ENCODE data around the gene MEPE.

MEPE gene

GRCh38 chr4:87838205-87838604, 5.4 kb downstream of the MEPE start:
- in situ Hi-C loops (cut with MboI; ENCODE audit: low pct_unique_long_range_greater_than_20kb, low sequenced_read_pairs): loop anchor here (25.0 kb wide), 3 partner anchors 151 to 576 kb away; no protein-coding TSS in a partner anchor
- peak; percentile 20 for DNase-seq

GRCh38 chr4:87838890-87839591, 6.3 kb downstream of the MEPE start:
- in situ Hi-C loops (cut with MboI; ENCODE audit: low pct_unique_long_range_greater_than_20kb, low sequenced_read_pairs): loop anchor here (25.0 kb wide), 3 partner anchors 152 to 577 kb away; no protein-coding TSS in a partner anchor
- DNase-seq: peak; percentile 57

- in situ Hi-C loops (cut with MboI; ENCODE audit: low pct_unique_long_range_greater_than_20kb, low sequenced_read_pairs): loop anchor here (25.0 kb wide), 3 partner anchors 152 to 577 kb away; no protein-coding TSS in a partner anchor
- no peak for DNase-seq
These were observed 6.8 kb downstream of the MEPE start for GRCh38 chr4:87839592-87839946.

- DNase-seq: no peak
- in situ Hi-C loops (cut with MboI; ENCODE audit: low pct_unique_long_range_greater_than_20kb, low sequenced_read_pairs): loop anchor here (25.0 kb wide), 3 partner anchors 153 to 578 kb away; no protein-coding TSS in a partner anchor
These were observed 7.4 kb downstream of the MEPE start for GRCh38 chr4:87840149-87840548.

GRCh38 chr4:87843936-87844335, 11.2 kb downstream of the MEPE start:
- peak; percentile 70 for DNase-seq
- in situ Hi-C loops (cut with MboI; ENCODE audit: low pct_unique_long_range_greater_than_20kb, low sequenced_read_pairs): loop anchor here (25.0 kb wide), 3 partner anchors 157 to 582 kb away; no protein-coding TSS in a partner anchor

GRCh38 chr4:87844452-87844851, 11.7 kb downstream of the MEPE start:
- DNase-seq: no peak
- in situ Hi-C loops (cut with MboI; ENCODE audit: low pct_unique_long_range_greater_than_20kb, low sequenced_read_pairs): loop anchor here (25.0 kb wide), 3 partner anchors 157 to 582 kb away; no protein-coding TSS in a partner anchor

GRCh38 chr4:87846226-87846625, 13.5 kb downstream of the MEPE start:
- in situ Hi-C loops (cut with MboI; ENCODE audit: low pct_unique_long_range_greater_than_20kb, low sequenced_read_pairs): loop anchor here (25.0 kb wide), 3 partner anchors 159 to 584 kb away; no protein-coding TSS in a partner anchor
- DNase-seq: no peak

GRCh38 chr4:87848622-87849351, 16.0 kb downstream of the MEPE start:
- in situ Hi-C loops (cut with MboI; ENCODE audit: low pct_unique_long_range_greater_than_20kb, low sequenced_read_pairs): loop anchor here (25.0 kb wide), 3 partner anchors 161 to 586 kb away; no protein-coding TSS in a partner anchor
- DNase-seq: peak; percentile 75

- in situ Hi-C loops (cut with MboI; ENCODE audit: low pct_unique_long_range_greater_than_20kb, low sequenced_read_pairs): loop anchor here (10.0 to 25.0 kb wide), 5 partner anchors 115 to 587 kb away; no protein-coding TSS in a partner anchor
- peak; percentile 96 for DNase-seq
These were observed 16.8 kb downstream of the MEPE start for GRCh38 chr4:87849612-87850011.

GRCh38 chr4:87851332-87851731, 18.6 kb downstream of the MEPE start:
- in situ Hi-C loops (cut with MboI; ENCODE audit: low pct_unique_long_range_greater_than_20kb, low sequenced_read_pairs): loop anchor here (10.0 to 25.0 kb wide), 2 partner anchors 113 to 361 kb away; no protein-coding TSS in a partner anchor
- DNase-seq: peak; percentile 53

- peak; percentile 36 for DNase-seq
- in situ Hi-C loops (cut with MboI; ENCODE audit: low pct_unique_long_range_greater_than_20kb, low sequenced_read_pairs): loop anchor here (10.0 to 25.0 kb wide), 2 partner anchors 113 to 360 kb away; no protein-coding TSS in a partner anchor
These were observed 19.2 kb downstream of the MEPE start for GRCh38 chr4:87851953-87852352.

GRCh38 chr4:87853108-87853507, 20.3 kb downstream of the MEPE start:
- in situ Hi-C loops (cut with MboI; ENCODE audit: low pct_unique_long_range_greater_than_20kb, low sequenced_read_pairs): loop anchor here (10.0 to 25.0 kb wide), 2 partner anchors 112 to 359 kb away; no protein-coding TSS in a partner anchor
- DNase-seq: peak; percentile 66

GRCh38 chr4:87853891-87854290, 21.1 kb downstream of the MEPE start:
- in situ Hi-C loops (cut with MboI; ENCODE audit: low pct_unique_long_range_greater_than_20kb, low sequenced_read_pairs): loop anchor here (10.0 to 25.0 kb wide), 2 partner anchors 111 to 358 kb away; no protein-coding TSS in a partner anchor
- no peak for DNase-seq

GRCh38 chr4:87855559-87855958, 22.8 kb downstream of the MEPE start:
- DNase-seq: peak; percentile 23
- in situ Hi-C loops (cut with MboI; ENCODE audit: low pct_unique_long_range_greater_than_20kb, low sequenced_read_pairs): loop anchor here (10.0 to 25.0 kb wide), 2 partner anchors 109 to 357 kb away; no protein-coding TSS in a partner anchor

GRCh38 chr4:87856816-87857215, 24.0 kb downstream of the MEPE start:
- no peak for DNase-seq
- in situ Hi-C loops (cut with MboI; ENCODE audit: low pct_unique_long_range_greater_than_20kb, low sequenced_read_pairs): loop anchor here (10.0 to 25.0 kb wide), 2 partner anchors 108 to 355 kb away; no protein-coding TSS in a partner anchor

- in situ Hi-C loops (cut with MboI; ENCODE audit: low pct_unique_long_range_greater_than_20kb, low sequenced_read_pairs): loop anchor here (10.0 to 25.0 kb wide), 2 partner anchors 107 to 355 kb away; no protein-coding TSS in a partner anchor
- DNase-seq: no peak
These were observed 25.0 kb downstream of the MEPE start for GRCh38 chr4:87857789-87858188.

GRCh38 chr4:87862236-87862635, 29.5 kb downstream of the MEPE start:
- in situ Hi-C loops (cut with MboI; ENCODE audit: low pct_unique_long_range_greater_than_20kb, low sequenced_read_pairs): loop anchor here (25.0 kb wide), 1 partner anchor 350 kb away; no protein-coding TSS in a partner anchor
- DNase-seq: no peak

GRCh38 chr4:87863486-87863885, 30.7 kb downstream of the MEPE start:
- in situ Hi-C loops (cut with MboI; ENCODE audit: low pct_unique_long_range_greater_than_20kb, low sequenced_read_pairs): loop anchor here (25.0 kb wide), 1 partner anchor 349 kb away; no protein-coding TSS in a partner anchor
- DNase-seq: no peak

GRCh38 chr4:87864321-87864720, 31.6 kb downstream of the MEPE start:
- no peak for DNase-seq
- in situ Hi-C loops (cut with MboI; ENCODE audit: low pct_unique_long_range_greater_than_20kb, low sequenced_read_pairs): loop anchor here (25.0 kb wide), 1 partner anchor 348 kb away; no protein-coding TSS in a partner anchor

Measured in KBM-7 (cell line).